ENCODE measurements around the gene OPRPN. TPM values are rescaled to one million over a fixed set of nuclear protein-coding genes. Genes with fewer than 3 reads are reported as not detected.

The OPRPN gene
- total RNA-seq, 2 experiments from 2014 or later = not detected

DNA sequence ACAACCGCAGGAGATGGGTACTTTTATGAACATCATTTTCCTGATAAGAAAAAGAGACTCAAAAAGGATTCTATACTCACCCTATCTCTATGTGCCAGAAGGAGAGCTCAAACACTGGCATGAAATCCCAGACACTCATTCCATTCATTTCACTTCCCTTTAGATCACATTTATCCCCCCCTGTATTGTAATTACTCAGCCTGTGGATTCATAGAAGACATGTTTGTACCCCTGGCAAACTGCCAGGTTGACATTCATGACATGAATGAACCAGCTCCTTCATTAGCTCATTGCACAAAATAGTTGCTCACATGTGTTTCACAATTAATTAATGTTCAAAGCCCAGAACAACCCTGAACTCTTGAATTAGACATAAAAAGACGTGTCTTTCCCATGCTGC, 32.3 kb upstream of the OPRPN start:
- Mint-ChIP-seq H3K9me3 (no peaks in the 10 kb centered on the region), H3K4me1 (ENCODE audit: low read depth) (no peaks in the 10 kb centered on the region), H3K27me3 (no peaks in the 10 kb centered on the region), H3K4me3 (no peak overlapping the region), H3K36me3 (ENCODE audit: low read depth) (no peaks in the 10 kb centered on the region), H3K27ac (no peak overlapping the region)
- no peak for DNase-seq
- ChIA-PET CTCF (no interaction called here), POLR2A (no interaction called here)
- TF ChIP-seq, protein P1, sequence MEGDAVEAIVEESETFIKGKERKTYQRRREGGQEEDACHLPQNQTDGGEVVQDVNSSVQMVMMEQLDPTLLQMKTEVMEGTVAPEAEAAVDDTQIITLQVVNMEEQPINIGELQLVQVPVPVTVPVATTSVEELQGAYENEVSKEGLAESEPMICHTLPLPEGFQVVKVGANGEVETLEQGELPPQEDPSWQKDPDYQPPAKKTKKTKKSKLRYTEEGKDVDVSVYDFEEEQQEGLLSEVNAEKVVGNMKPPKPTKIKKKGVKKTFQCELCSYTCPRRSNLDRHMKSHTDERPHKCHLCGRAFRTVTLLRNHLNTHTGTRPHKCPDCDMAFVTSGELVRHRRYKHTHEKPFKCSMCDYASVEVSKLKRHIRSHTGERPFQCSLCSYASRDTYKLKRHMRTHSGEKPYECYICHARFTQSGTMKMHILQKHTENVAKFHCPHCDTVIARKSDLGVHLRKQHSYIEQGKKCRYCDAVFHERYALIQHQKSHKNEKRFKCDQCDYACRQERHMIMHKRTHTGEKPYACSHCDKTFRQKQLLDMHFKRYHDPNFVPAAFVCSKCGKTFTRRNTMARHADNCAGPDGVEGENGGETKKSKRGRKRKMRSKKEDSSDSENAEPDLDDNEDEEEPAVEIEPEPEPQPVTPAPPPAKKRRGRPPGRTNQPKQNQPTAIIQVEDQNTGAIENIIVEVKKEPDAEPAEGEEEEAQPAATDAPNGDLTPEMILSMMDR (IDR thresholded peaks at IDR 0.05) = no peak
- ATAC-seq = no peak
- intact Hi-C loops (cut with micrococcal nuclease) = no loop called here

DNA sequence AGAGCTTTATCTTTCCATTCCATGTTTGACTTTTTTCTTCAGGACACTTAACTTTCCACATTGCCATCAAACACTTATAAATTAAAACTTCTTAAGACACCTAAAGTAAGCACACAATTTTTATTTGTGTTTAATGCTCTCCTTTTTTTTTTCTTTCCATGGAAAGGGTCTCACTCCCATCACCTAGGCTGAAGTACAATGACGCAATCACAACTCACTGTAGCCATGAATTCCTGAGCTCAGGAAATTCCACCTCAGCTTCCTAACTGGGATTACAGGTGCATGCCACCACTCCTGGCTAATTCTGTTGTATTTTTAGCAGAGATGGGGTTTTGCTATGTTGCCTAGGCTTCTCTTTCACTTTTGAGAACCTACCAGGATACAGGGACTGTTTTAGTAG, 29.9 kb upstream of the OPRPN start:
- Mint-ChIP-seq H3K36me3 (ENCODE audit: low read depth) (no peaks in the 10 kb centered on the region), H3K4me3 (no peak overlapping the region), H3K27ac (no peak overlapping the region), H3K27me3 (no peaks in the 10 kb centered on the region), H3K9me3 (no peaks in the 10 kb centered on the region), H3K4me1 (ENCODE audit: low read depth) (no peaks in the 10 kb centered on the region)
- CTCF ChIA-PET = no interaction called here
- intact Hi-C loops (cut with micrococcal nuclease) = no loop called here
- DNase-seq (no peak), ATAC-seq (no peak)
- TF ChIP-seq, protein P1 (IDR thresholded peaks at IDR 0.05) = no peak
- POLR2A ChIA-PET = no interaction called here

DNA sequence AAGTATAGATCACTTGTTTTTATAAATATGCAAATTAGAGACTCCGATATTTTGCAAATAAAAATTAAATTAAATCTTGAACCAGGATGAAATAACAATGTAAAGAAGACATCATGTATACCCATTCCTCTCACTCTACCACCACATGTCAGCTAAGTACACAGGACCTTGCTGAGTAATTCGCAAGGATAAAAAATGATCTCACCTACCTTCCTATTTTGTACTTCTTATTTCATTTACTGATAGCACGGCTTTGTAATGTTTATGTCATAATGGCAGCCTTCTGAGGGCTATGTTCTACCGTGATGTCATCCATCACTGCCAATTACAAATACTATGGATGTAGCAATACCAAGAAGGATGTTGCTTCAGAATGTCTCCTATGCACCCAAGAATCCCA, 25.8 kb upstream of the OPRPN start:
- ChIA-PET POLR2A (no interaction called here), CTCF (no interaction called here)
- no peak overlapping the region for H3K4me3 Mint-ChIP-seq
- no peak for ATAC-seq
- intact Hi-C loops (cut with micrococcal nuclease) = no loop called here
- no peak overlapping the region for H3K27ac Mint-ChIP-seq
- no peaks in the 10 kb centered on the region for H3K27me3 Mint-ChIP-seq
- TF ChIP-seq, protein P1 (IDR thresholded peaks at IDR 0.05) = no peak
- no peaks in the 10 kb centered on the region for H3K36me3 Mint-ChIP-seq (ENCODE audit: low read depth)
- DNase-seq = no peak
- H3K9me3 Mint-ChIP-seq = no peaks in the 10 kb centered on the region
- H3K4me1 Mint-ChIP-seq (ENCODE audit: low read depth) = no peaks in the 10 kb centered on the region

DNA sequence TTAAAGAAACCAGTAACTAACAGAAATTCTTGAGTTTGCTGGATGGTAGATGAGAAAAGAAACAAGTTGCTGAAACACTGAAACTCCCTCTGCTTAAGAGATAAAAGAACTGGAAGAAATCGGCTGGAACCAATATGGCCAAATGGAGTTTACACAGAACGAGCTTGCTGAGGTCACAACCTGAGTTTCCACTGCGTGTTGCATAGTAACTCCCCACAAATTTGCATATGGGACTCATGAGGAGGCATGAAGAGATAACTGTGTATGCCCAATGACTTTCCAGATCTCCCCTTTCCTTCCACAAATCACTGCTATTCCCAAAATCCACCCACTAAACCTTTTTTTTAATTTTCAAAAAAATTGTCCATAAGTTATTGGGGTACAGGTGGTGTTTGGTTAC, 25.0 kb upstream of the OPRPN start:
- ChIA-PET CTCF (no interaction called here), POLR2A (no interaction called here)
- no peaks in the 10 kb centered on the region for H3K27me3 Mint-ChIP-seq
- ATAC-seq = no peak
- H3K27ac Mint-ChIP-seq = no peak overlapping the region
- H3K9me3 Mint-ChIP-seq = no peaks in the 10 kb centered on the region
- no peaks in the 10 kb centered on the region for H3K36me3 Mint-ChIP-seq (ENCODE audit: low read depth)
- no peak overlapping the region for H3K4me3 Mint-ChIP-seq
- H3K4me1 Mint-ChIP-seq (ENCODE audit: low read depth) = no peaks in the 10 kb centered on the region
- TF ChIP-seq, protein P1 (IDR thresholded peaks at IDR 0.05) = no peak
- no peak for DNase-seq
- intact Hi-C loops (cut with micrococcal nuclease) = no loop called here

DNA sequence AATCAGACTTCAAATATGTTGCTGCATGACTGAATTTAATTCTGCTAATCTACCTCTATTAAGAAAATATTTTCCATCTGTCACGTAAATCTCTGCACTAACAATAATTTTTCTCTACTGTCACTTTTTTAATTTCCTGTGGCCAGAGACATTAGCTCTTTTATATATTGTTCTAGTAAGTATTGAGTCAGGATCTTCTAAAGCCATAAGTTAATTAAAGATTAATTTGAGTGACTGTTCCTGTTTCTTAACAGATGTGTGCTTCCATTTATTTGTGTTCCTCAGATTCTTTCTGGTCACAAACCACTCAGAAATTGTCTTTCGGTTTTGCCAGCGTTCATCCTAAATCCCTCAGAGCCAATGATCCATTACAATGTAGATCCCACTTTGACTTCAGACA, 17.2 kb upstream of the OPRPN start:
- no peak for ATAC-seq
- POLR2A ChIA-PET = no interaction called here
- CTCF ChIA-PET = no interaction called here

More for the DNA sequence above, 17.2 kb upstream of the OPRPN start:
- Mint-ChIP-seq H3K4me3 (no peak overlapping the region), H3K27me3 (no peaks in the 10 kb centered on the region), H3K27ac (no peak overlapping the region), H3K9me3 (no peaks in the 10 kb centered on the region), H3K36me3 (ENCODE audit: low read depth) (no peaks in the 10 kb centered on the region), H3K4me1 (ENCODE audit: low read depth) (no peaks in the 10 kb centered on the region)
- no peak for DNase-seq
- intact Hi-C loops (cut with micrococcal nuclease) = no loop called here
- TF ChIP-seq, protein P1 (IDR thresholded peaks at IDR 0.05) = no peak
